ENCODE results near the gene EEF2K. TPM values are rescaled to one million over a fixed set of nuclear protein-coding genes. Genes with fewer than 3 reads are reported as not detected.
"Not testable (repeated sequence)": the region's sequence is repeated elsewhere in the genome, so short reads cannot be mapped to it uniquely, and the experiment has no call there.

Gene EEF2K
- total and polyA plus RNA-seq, 2 of the 13 experiments (the other 11 are each of a cell fraction or from before 2014, with no cell fraction given): 22.0 to 23.8 TPM

DNA sequence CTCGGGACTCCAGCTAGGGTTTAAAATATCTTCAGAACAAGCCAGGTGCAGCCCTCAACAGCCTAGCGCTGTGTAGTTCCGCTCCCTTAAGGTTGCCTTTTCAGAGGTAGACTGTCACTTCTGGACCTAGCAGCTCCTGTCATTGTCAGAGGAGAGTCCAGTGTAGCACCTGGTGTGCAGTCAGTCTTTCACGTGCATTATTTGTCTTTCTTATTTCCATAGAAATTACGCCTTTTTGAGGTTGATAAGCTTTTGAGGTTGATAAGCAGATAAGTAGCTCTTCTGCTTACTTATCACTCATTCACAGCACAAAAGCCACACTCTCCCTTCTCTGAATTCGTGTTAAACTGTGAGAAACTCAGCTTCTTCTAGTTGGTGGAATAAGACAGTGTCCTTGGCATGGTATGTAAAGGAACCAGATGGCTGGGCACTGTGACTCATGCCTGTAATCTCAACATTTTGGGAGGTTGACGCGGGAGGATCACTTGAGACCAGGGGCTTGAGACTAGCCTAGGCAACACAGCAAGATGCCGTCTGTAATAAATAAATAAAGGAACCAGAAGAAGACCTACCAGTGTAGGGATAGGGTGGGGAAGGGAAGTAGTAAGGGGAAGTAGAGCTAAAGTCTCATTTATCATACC, 10.2 kb downstream of the EEF2K start (continued):
- TF ChIP-seq, protein P1, sequence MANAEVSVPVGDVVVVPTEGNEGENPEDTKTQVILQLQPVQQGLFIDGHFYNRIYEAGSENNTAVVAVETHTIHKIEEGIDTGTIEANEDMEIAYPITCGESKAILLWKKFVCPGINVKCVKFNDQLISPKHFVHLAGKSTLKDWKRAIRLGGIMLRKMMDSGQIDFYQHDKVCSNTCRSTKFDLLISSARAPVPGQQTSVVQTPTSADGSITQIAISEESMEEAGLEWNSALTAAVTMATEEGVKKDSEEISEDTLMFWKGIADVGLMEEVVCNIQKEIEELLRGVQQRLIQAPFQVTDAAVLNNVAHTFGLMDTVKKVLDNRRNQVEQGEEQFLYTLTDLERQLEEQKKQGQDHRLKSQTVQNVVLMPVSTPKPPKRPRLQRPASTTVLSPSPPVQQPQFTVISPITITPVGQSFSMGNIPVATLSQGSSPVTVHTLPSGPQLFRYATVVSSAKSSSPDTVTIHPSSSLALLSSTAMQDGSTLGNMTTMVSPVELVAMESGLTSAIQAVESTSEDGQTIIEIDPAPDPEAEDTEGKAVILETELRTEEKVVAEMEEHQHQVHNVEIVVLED (CRISPR knock-in tag; IDR thresholded peaks at IDR 0.05; ENCODE audit: borderline replicate concordance): no peak
- TF ChIP-seq, protein P2, sequence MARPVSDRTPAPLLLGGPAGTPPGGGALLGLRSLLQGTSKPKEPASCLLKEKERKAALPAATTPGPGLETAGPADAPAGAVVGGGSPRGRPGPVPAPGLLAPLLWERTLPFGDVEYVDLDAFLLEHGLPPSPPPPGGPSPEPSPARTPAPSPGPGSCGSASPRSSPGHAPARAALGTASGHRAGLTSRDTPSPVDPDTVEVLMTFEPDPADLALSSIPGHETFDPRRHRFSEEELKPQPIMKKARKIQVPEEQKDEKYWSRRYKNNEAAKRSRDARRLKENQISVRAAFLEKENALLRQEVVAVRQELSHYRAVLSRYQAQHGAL (CRISPR knock-in tag; IDR thresholded peaks at IDR 0.05; ENCODE audit: not compliant biosample characterization): no peak
- TF ChIP-seq KDM1A (CRISPR knock-in tag; IDR thresholded peaks at IDR 0.05) (no peak), HCFC1 (IDR thresholded peaks at IDR 0.05; ENCODE audit: low read depth, low read length) (no peak), ZNF761 (CRISPR knock-in tag; conservative IDR thresholded peaks at IDR 0.05) (no peak), ETV6 (CRISPR knock-in tag; conservative IDR thresholded peaks at IDR 0.05) (no peak), SMAD1 (CRISPR knock-in tag; IDR thresholded peaks at IDR 0.05; ENCODE audit: borderline replicate concordance, low read depth) (no peak)
- TF ChIP-seq, protein P3, sequence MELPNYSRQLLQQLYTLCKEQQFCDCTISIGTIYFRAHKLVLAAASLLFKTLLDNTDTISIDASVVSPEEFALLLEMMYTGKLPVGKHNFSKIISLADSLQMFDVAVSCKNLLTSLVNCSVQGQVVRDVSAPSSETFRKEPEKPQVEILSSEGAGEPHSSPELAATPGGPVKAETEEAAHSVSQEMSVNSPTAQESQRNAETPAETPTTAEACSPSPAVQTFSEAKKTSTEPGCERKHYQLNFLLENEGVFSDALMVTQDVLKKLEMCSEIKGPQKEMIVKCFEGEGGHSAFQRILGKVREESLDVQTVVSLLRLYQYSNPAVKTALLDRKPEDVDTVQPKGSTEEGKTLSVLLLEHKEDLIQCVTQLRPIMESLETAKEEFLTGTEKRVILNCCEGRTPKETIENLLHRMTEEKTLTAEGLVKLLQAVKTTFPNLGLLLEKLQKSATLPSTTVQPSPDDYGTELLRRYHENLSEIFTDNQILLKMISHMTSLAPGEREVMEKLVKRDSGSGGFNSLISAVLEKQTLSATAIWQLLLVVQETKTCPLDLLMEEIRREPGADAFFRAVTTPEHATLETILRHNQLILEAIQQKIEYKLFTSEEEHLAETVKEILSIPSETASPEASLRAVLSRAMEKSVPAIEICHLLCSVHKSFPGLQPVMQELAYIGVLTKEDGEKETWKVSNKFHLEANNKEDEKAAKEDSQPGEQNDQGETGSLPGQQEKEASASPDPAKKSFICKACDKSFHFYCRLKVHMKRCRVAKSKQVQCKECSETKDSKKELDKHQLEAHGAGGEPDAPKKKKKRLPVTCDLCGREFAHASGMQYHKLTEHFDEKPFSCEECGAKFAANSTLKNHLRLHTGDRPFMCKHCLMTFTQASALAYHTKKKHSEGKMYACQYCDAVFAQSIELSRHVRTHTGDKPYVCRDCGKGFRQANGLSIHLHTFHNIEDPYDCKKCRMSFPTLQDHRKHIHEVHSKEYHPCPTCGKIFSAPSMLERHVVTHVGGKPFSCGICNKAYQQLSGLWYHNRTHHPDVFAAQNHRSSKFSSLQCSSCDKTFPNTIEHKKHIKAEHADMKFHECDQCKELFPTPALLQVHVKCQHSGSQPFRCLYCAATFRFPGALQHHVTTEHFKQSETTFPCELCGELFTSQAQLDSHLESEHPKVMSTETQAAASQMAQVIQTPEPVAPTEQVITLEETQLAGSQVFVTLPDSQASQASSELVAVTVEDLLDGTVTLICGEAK (IDR thresholded peaks at IDR 0.05): no peak
- TF ChIP-seq, protein P3 (CRISPR knock-in tag; IDR thresholded peaks at IDR 0.05): no peak
- TF ChIP-seq, protein P4, sequence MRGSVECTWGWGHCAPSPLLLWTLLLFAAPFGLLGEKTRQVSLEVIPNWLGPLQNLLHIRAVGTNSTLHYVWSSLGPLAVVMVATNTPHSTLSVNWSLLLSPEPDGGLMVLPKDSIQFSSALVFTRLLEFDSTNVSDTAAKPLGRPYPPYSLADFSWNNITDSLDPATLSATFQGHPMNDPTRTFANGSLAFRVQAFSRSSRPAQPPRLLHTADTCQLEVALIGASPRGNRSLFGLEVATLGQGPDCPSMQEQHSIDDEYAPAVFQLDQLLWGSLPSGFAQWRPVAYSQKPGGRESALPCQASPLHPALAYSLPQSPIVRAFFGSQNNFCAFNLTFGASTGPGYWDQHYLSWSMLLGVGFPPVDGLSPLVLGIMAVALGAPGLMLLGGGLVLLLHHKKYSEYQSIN (CRISPR knock-in tag; IDR thresholded peaks at IDR 0.05; ENCODE audit: borderline replicate concordance): no peak

DNA sequence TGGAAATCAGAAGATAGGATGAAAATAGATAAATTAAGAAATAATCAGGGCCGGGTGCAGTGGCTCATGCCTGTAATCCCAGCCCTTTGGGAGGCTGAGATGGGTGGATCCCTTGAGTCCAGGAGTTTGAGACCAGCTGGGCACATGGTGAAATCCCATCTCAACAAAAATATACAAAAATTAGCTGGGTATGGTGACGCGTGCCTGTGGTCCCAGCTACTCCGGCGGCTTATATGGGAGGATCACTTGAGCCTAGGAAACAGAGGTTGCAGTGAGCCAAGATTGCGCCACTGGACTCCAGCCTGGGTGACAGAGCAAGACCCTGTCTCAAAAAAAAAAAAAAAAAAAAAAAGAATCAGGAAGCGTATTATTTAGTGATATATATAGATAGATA, 10.8 kb downstream of the EEF2K start:
- H3K27me3 ChIP-seq (ENCODE audit: control insufficient read depth in 1 of 2, insufficient read depth in 2 of 2, low read length in 2 of 2); DNase-seq (ENCODE audit: low spot score); BruUV-seq (replicated peaks); H3K9me3 ChIP-seq (ENCODE audit: low read length); H4K20me1 ChIP-seq (ENCODE audit: insufficient read depth, low read length); ATAC-seq; H2AFZ ChIP-seq (ENCODE audit: low read length); H3K27ac ChIP-seq (ENCODE audit: extremely low read length, insufficient read depth, low read length); intact Hi-C loops (cut with micrococcal nuclease; ENCODE audit: unreplicated experiment); FAIRE-seq; H3K4me3 ChIP-seq (replicated peaks in 1 of 3; ENCODE audit: insufficient read depth in 1 of 3, low read depth in 2 of 3, low read length in 3 of 3); in situ Hi-C loops (cut with HindIII; ENCODE audit: extremely low pct_ligation_motif_present, low pct_unique_long_range_greater_than_20kb); H3K79me2 ChIP-seq (ENCODE audit: insufficient read depth, low read length); H3K9ac ChIP-seq (ENCODE audit: insufficient read depth, low read depth, low read length); H3K4me2 ChIP-seq (ENCODE audit: low read depth, low read length); CTCF ChIA-PET (ENCODE audit: low intra/inter-chr PET ratio, low total read pairs): not testable (repeated sequence)
- peaks cover 11 to 47% of the 10 kb centered on the region in 2 experiments for H3K36me3 ChIP-seq (replicated peaks in 1 of 2; ENCODE audit: control insufficient read depth in 1 of 2, insufficient read depth in 2 of 2, low read length in 2 of 2)
- peaks cover 23% of the 10 kb centered on the region for H3K4me1 ChIP-seq (ENCODE audit: insufficient read depth, low read length)
- 98% methylated on average over 7 of the region's 7 CpGs for WGBS (ENCODE audit: low lambda C conversion rate)
- POLR2A ChIA-PET: interaction anchor here (1.3 kb wide), 1 partner anchor 11 kb away, joined by 4 read pairs; the partner anchor contains the start of gene EEF2K

All from HepG2 (cell line).